Measurements from ENCODE around the gene C6orf136.

Gene C6orf136

GRCh38 chr6:30619561-30619960 lies 27.4 kb upstream of the C6orf136 start:
- no peak overlapping the region for H3K4me3 ChIP-seq (ENCODE audit: insufficient read depth, low read length, poor library complexity, severe bottlenecking)
- H3K36me3 ChIP-seq (ENCODE audit: low read length): peaks cover 34% of the 10 kb centered on the region
- peak overlapping the region; percentile 93; the same call in 1 of the 2 replicates for H3K9ac ChIP-seq (ENCODE audit: low read length)
- peaks cover 34% of the 10 kb centered on the region for H3F3A ChIP-seq (ENCODE audit: insufficient read depth)
- H3K27me3 ChIP-seq (ENCODE audit: low read length): no peaks in the 10 kb centered on the region
- no peaks in the 10 kb centered on the region for H3K9me3 ChIP-seq (ENCODE audit: insufficient read depth, low read length)
- no peak overlapping the region for H3K27ac ChIP-seq (ENCODE audit: low read depth, low read length)
- TF ChIP-seq CTCF (IDR thresholded peaks at IDR 0.05; ENCODE audit: insufficient read depth, low read length, poor library complexity, severe bottlenecking): no peak
- TF ChIP-seq EZH2phosphoT487 (conservative IDR thresholded peaks at IDR 0.05; ENCODE audit: low read length): no peak
- H2AFZ ChIP-seq (ENCODE audit: low read depth, low read length, severe bottlenecking): no peak overlapping the region
- H4K20me1 ChIP-seq (ENCODE audit: low read depth, low read length): no peaks in the 10 kb centered on the region
- no peaks in the 10 kb centered on the region for H3K9me2 ChIP-seq (replicated peaks; ENCODE audit: insufficient read depth, low read length)
- H3K4me2 ChIP-seq (ENCODE audit: low read depth, low read length, poor library complexity, severe bottlenecking): peak overlapping the region; percentile 86
- peaks cover 35% of the 10 kb centered on the region for H3K79me2 ChIP-seq (ENCODE audit: insufficient read depth, low read length)

GRCh38 chr6:30625511-30625910 lies 21.4 kb upstream of the C6orf136 start:
- Histone ChIP-seq H3K4me3 (ENCODE audit: insufficient read depth, low read length, poor library complexity, severe bottlenecking) (no peak overlapping the region), H3K9me2 (replicated peaks; ENCODE audit: insufficient read depth, low read length) (no peaks in the 10 kb centered on the region), H3K27me3 (ENCODE audit: low read length) (no peaks in the 10 kb centered on the region), H3K4me2 (ENCODE audit: low read depth, low read length, poor library complexity, severe bottlenecking) (no peak overlapping the region), H2AFZ (ENCODE audit: low read depth, low read length, severe bottlenecking) (no peak overlapping the region), H3K79me2 (ENCODE audit: insufficient read depth, low read length) (no peaks in the 10 kb centered on the region), H3K9ac (ENCODE audit: low read length) (no peak overlapping the region), H3K27ac (ENCODE audit: low read depth, low read length) (no peak overlapping the region), H3K36me3 (ENCODE audit: low read length) (peaks cover 22% of the 10 kb centered on the region; the same call in 1 of the 2 replicates), H4K20me1 (ENCODE audit: low read depth, low read length) (no peaks in the 10 kb centered on the region), H3K9me3 (ENCODE audit: insufficient read depth, low read length) (no peaks in the 10 kb centered on the region), H3F3A (ENCODE audit: insufficient read depth) (peaks cover 30% of the 10 kb centered on the region)
- no peak for TF ChIP-seq CTCF (IDR thresholded peaks at IDR 0.05; ENCODE audit: insufficient read depth, low read length, poor library complexity, severe bottlenecking)
- no peak for TF ChIP-seq EZH2phosphoT487 (conservative IDR thresholded peaks at IDR 0.05; ENCODE audit: low read length)

GRCh38 chr6:30626484-30627366 lies 20.2 kb upstream of the C6orf136 start, which contains the start of gene ATAT1:
Gene ATAT1, plus strand, starts transcription at chr6:30626874.
- Histone ChIP-seq H3K9ac (ENCODE audit: low read length) (peak within 1 kb of the TSS; percentile 64), H3K36me3 (ENCODE audit: low read length) (peaks cover 20% of the 10 kb centered on the region; the same call in 1 of the 2 replicates), H2AFZ (ENCODE audit: low read depth, low read length, severe bottlenecking) (peak within 1 kb of the TSS; percentile 17)

More at GRCh38 chr6:30626484-30627366, 20.2 kb upstream of the C6orf136 start, which contains the start of gene ATAT1:
- H3K27ac ChIP-seq (ENCODE audit: low read depth, low read length): peak within 1 kb of the TSS; percentile 11; the same call in 1 of the 2 replicates
- no peaks in the 10 kb centered on the region for H3K79me2 ChIP-seq (ENCODE audit: insufficient read depth, low read length)
- H3K27me3 ChIP-seq (ENCODE audit: low read length): no peaks in the 10 kb centered on the region
- peak within 1 kb of the TSS; percentile 60 for H3K4me2 ChIP-seq (ENCODE audit: low read depth, low read length, poor library complexity, severe bottlenecking)
- no peaks in the 10 kb centered on the region for H3K9me3 ChIP-seq (ENCODE audit: insufficient read depth, low read length)
- H3K9me2 ChIP-seq (replicated peaks; ENCODE audit: insufficient read depth, low read length): no peaks in the 10 kb centered on the region
- H3F3A ChIP-seq (ENCODE audit: insufficient read depth): peaks cover 30% of the 10 kb centered on the region
- H3K4me3 ChIP-seq (ENCODE audit: insufficient read depth, low read length, poor library complexity, severe bottlenecking): peak within 1 kb of the TSS; percentile 70
- H4K20me1 ChIP-seq (ENCODE audit: low read depth, low read length): no peaks in the 10 kb centered on the region
- TF ChIP-seq EZH2phosphoT487 (conservative IDR thresholded peaks at IDR 0.05; ENCODE audit: low read length): no peak
- peak; percentile 72 for TF ChIP-seq CTCF (IDR thresholded peaks at IDR 0.05; ENCODE audit: insufficient read depth, low read length, poor library complexity, severe bottlenecking)
